ENCODE data around the gene FUS. TPM values are rescaled to one million over a fixed set of nuclear protein-coding genes. Genes with fewer than 3 reads are reported as not detected.

FUS gene
- total and polyA plus RNA-seq, 2 of the 13 experiments (the other 11 are each of a cell fraction or from before 2014, with no cell fraction given), result 68.1 to 168 TPM

- TF ChIP-seq ZBTB1 (CRISPR knock-in tag; IDR thresholded peaks at IDR 0.05; ENCODE audit: borderline replicate concordance), result peak; percentile 87; the same call in 1 of the 2 replicates
- TF ChIP-seq YEATS4 (CRISPR knock-in tag; IDR thresholded peaks at IDR 0.05; ENCODE audit: borderline replicate concordance), result peak; percentile 96
- TF ChIP-seq ZNF746 (CRISPR knock-in tag; IDR thresholded peaks at IDR 0.05), result peak; percentile 86
- TF ChIP-seq AHR (CRISPR knock-in tag; IDR thresholded peaks at IDR 0.05), result peak; percentile 88
- no peak for TF ChIP-seq ZNF607 (CRISPR knock-in tag; IDR thresholded peaks at IDR 0.05; ENCODE audit: borderline replicate concordance)
- peak; percentile 97 for TF ChIP-seq HES4 (CRISPR knock-in tag; IDR thresholded peaks at IDR 0.05; ENCODE audit: borderline replicate concordance)
- peak; percentile 11; the same call in 1 of the 2 replicates for TF ChIP-seq FOXJ3 (CRISPR knock-in tag; IDR thresholded peaks at IDR 0.05; ENCODE audit: borderline replicate concordance)
Measured at GRCh38 chr16:31179747-31180459, at the start of gene FUS (continued).

DNA sequence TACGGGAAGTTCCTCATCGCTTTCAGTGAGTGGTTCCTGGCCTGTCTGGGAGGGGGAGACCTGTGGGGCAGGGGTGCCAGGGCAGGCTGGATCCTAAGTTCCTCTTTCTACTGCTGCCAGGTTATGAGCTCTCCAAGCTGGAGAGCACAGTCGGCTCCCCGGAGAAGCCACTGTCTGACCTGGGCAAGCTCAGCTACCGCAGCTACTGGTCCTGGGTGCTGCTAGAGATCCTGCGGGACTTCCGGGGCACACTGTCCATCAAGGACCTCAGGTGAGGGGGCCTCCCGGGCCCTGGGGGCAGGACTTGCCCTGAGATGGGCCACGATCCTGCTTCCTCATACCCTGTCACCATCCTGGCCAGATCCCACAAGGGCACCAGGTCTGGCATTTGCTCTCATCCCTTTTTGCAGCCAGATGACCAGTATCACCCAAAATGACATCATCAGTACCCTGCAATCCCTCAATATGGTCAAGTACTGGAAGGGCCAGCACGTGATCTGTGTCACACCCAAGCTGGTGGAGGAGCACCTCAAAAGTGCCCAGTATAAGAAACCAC lies 49.5 kb upstream of the FUS start:
- H3K36me3 ChIP-seq (replicated peaks in 1 of 2; ENCODE audit: control insufficient read depth in 1 of 2, insufficient read depth in 2 of 2, low read length in 2 of 2), result peaks cover 17 to 18% of the 10 kb centered on the region in 2 experiments; a peak in 4 of 5 replicates

More for the DNA sequence above, 49.5 kb upstream of the FUS start:
- WGBS (ENCODE audit: low lambda C conversion rate), result 93% methylated on average over 4 of the region's 10 CpGs
- no peak for DNase-seq (ENCODE audit: low spot score)
- in situ Hi-C loops (cut with HindIII; ENCODE audit: extremely low pct_ligation_motif_present, low pct_unique_long_range_greater_than_20kb), result no loop called here
- intact Hi-C loops (cut with micrococcal nuclease; ENCODE audit: unreplicated experiment), result no loop called here
- FAIRE-seq, result no peak
- ATAC-seq, result no peak
- BruUV-seq (replicated peaks), result no TSS peak
- peaks cover 19% of the 10 kb centered on the region for H3K4me1 ChIP-seq (ENCODE audit: insufficient read depth, low read length)
- H3K79me2 ChIP-seq (ENCODE audit: insufficient read depth, low read length), result no peaks in the 10 kb centered on the region
- H3K4me3 ChIP-seq (replicated peaks in 1 of 3; ENCODE audit: insufficient read depth in 1 of 3, low read depth in 2 of 3, low read length in 3 of 3), result no peak overlapping the region
- no peak overlapping the region for H3K27ac ChIP-seq (ENCODE audit: extremely low read length, insufficient read depth, low read length)
- POLR2A ChIA-PET, result interaction anchor here (1.1 to 4.2 kb wide), 3 partner anchors 9 to 13 kb away, joined by 3 to 17 read pairs (median 5); partner anchors contain the start of gene KAT8
- H3K9ac ChIP-seq (ENCODE audit: insufficient read depth, low read depth, low read length), result no peak overlapping the region
- H2AFZ ChIP-seq (ENCODE audit: low read length), result no peak overlapping the region
- H4K20me1 ChIP-seq (ENCODE audit: insufficient read depth, low read length), result no peaks in the 10 kb centered on the region
- CTCF ChIA-PET (ENCODE audit: low intra/inter-chr PET ratio, low total read pairs), result no interaction called here
- no peaks in the 10 kb centered on the region for H3K9me3 ChIP-seq (ENCODE audit: low read length)
- no peaks in the 10 kb centered on the region; a peak in 1 of 5 replicates for H3K27me3 ChIP-seq (ENCODE audit: control insufficient read depth in 1 of 2, insufficient read depth in 2 of 2, low read length in 2 of 2)
- TF ChIP-seq TOPORS (CRISPR knock-in tag; IDR thresholded peaks at IDR 0.05), result no peak
- TF ChIP-seq CREB1 (IDR thresholded peaks at IDR 0.05), result peak; percentile 72
- no peak for TF ChIP-seq CREB1 (CRISPR knock-in tag; IDR thresholded peaks at IDR 0.05)
- no peak for TF ChIP-seq ZNF138 (CRISPR knock-in tag; IDR thresholded peaks at IDR 0.05; ENCODE audit: low read depth)
- TF ChIP-seq ATF7 (IDR thresholded peaks at IDR 0.05), result peak; percentile 81
- no peak for TF ChIP-seq ATF7 (CRISPR knock-in tag; IDR thresholded peaks at IDR 0.05)
- no peak for TF ChIP-seq SP2 (CRISPR knock-in tag; IDR thresholded peaks at IDR 0.05)
- H3K4me2 ChIP-seq (ENCODE audit: low read depth, low read length), result no peak overlapping the region

Data from HepG2 (cell line).